ENCODE measurements around the gene TRAFD1. TPM values are rescaled to one million over a fixed set of nuclear protein-coding genes. Genes with fewer than 3 reads are reported as not detected.
"Not testable (repeated sequence)": the region's sequence is repeated elsewhere in the genome, so short reads cannot be mapped to it uniquely, and the experiment has no call there.

TRAFD1 gene
- polyA plus RNA-seq, 1 donor = 32.8 TPM

GRCh38 chr12:112158461-112159145 lies 33.2 kb downstream of the TRAFD1 start:
- not testable (repeated sequence) for H3K4me1 ChIP-seq (ENCODE audit: control insufficient read depth, insufficient read depth, low read length); H3K27ac ChIP-seq (ENCODE audit: low read length); H3K27me3 ChIP-seq (ENCODE audit: control insufficient read depth, insufficient read depth, low read length); H3K9me3 ChIP-seq (ENCODE audit: control insufficient read depth, low read depth, low read length); DNase-seq; H3K4me3 ChIP-seq (ENCODE audit: low read length)
- WGBS (ENCODE audit: insufficient coverage, low lambda C conversion rate) = no CpG with 5 or more reads among the region's 11 CpGs
- H3K36me3 ChIP-seq (ENCODE audit: control insufficient read depth, insufficient read depth, low read length) = peaks cover 61% of the 10 kb centered on the region

DNA sequence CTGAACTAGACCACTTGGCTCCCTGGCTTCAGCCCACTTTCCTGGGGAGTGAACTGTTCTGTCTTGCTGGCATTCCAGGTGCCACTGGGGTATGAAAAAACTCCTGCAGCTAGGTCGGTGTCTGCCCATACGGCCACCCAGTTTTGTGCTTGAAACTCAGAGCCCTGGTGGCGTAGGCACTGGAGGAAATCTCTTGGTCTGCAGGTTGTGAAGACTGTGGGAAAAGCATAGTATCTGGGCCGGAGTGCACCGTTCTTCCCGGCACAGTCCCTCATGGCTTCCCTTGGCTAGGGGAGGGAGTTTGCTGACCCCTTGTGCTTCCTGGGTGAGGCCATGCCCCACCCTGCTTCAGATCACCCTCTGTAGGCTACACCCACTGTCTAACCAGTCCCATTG lies 33.8 kb downstream of the TRAFD1 start:
- Histone ChIP-seq H3K27ac (ENCODE audit: low read length) (no peak overlapping the region), H3K36me3 (ENCODE audit: control insufficient read depth, insufficient read depth, low read length) (peaks cover 61% of the 10 kb centered on the region), H3K4me1 (ENCODE audit: control insufficient read depth, insufficient read depth, low read length) (no peaks in the 10 kb centered on the region), H3K27me3 (ENCODE audit: control insufficient read depth, insufficient read depth, low read length) (no peaks in the 10 kb centered on the region), H3K9me3 (ENCODE audit: control insufficient read depth, low read depth, low read length) (peaks cover 4% of the 10 kb centered on the region), H3K4me3 (ENCODE audit: low read length) (no peak overlapping the region)
- no peak for DNase-seq
- no CpG with 5 or more reads among the region's 6 CpGs for WGBS (ENCODE audit: insufficient coverage, low lambda C conversion rate)

GRCh38 chr12:112160611-112161010 lies 35.3 kb downstream of the TRAFD1 start:
- Histone ChIP-seq H3K4me3 (ENCODE audit: low read length) (no peak overlapping the region), H3K27me3 (ENCODE audit: control insufficient read depth, insufficient read depth, low read length) (no peaks in the 10 kb centered on the region), H3K27ac (ENCODE audit: low read length) (no peak overlapping the region), H3K4me1 (ENCODE audit: control insufficient read depth, insufficient read depth, low read length) (no peaks in the 10 kb centered on the region), H3K9me3 (ENCODE audit: control insufficient read depth, low read depth, low read length) (peaks cover 4% of the 10 kb centered on the region), H3K36me3 (ENCODE audit: control insufficient read depth, insufficient read depth, low read length) (peaks cover 62% of the 10 kb centered on the region)
- WGBS (ENCODE audit: insufficient coverage, low lambda C conversion rate) = 83% methylated on average over 1 of the region's 6 CpGs
- DNase-seq = no peak

DNA sequence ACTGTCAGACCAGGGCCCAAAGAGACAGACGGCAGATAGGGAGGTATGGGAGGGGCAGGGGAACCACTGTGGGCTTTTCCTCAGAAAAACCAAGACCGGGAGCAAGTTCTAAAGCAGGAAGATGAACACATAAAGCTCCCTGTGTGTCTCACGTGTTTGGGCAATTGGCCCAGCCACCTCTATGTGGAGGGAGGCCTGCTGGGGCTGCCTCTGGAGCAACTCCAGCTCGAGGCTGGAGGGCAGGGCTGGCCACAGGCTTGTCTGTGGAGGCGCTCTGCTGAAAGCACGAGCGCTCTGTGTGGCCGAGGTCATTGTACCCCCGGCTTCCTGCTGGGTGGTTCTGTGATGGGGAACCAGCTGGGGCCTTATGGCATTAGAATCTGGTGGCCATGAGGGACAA lies 36.4 kb downstream of the TRAFD1 start:
- Histone ChIP-seq H3K27me3 (ENCODE audit: control insufficient read depth, insufficient read depth, low read length) (no peaks in the 10 kb centered on the region), H3K27ac (ENCODE audit: low read length) (no peak overlapping the region), H3K9me3 (ENCODE audit: control insufficient read depth, low read depth, low read length) (peaks cover 4% of the 10 kb centered on the region), H3K36me3 (ENCODE audit: control insufficient read depth, insufficient read depth, low read length) (peaks cover 71% of the 10 kb centered on the region), H3K4me1 (ENCODE audit: control insufficient read depth, insufficient read depth, low read length) (no peaks in the 10 kb centered on the region), H3K4me3 (ENCODE audit: low read length) (no peak overlapping the region)
- WGBS (ENCODE audit: insufficient coverage, low lambda C conversion rate) = no CpG with 5 or more reads among the region's 9 CpGs
- DNase-seq = no peak

GRCh38 chr12:112162241-112162790 lies 37.0 kb downstream of the TRAFD1 start:
- peaks cover 76% of the 10 kb centered on the region for H3K36me3 ChIP-seq (ENCODE audit: control insufficient read depth, insufficient read depth, low read length)
- DNase-seq = no peak
- H3K4me1 ChIP-seq (ENCODE audit: control insufficient read depth, insufficient read depth, low read length) = no peaks in the 10 kb centered on the region
- H3K27ac ChIP-seq (ENCODE audit: low read length) = no peak overlapping the region
- H3K9me3 ChIP-seq (ENCODE audit: control insufficient read depth, low read depth, low read length) = peaks cover 4% of the 10 kb centered on the region
- H3K4me3 ChIP-seq (ENCODE audit: low read length) = no peak overlapping the region
- no CpG with 5 or more reads among the region's 12 CpGs for WGBS (ENCODE audit: insufficient coverage, low lambda C conversion rate)
- H3K27me3 ChIP-seq (ENCODE audit: control insufficient read depth, insufficient read depth, low read length) = no peaks in the 10 kb centered on the region

- H3K27me3 ChIP-seq (ENCODE audit: control insufficient read depth, insufficient read depth, low read length) = no peaks in the 10 kb centered on the region
- no peak overlapping the region for H3K27ac ChIP-seq (ENCODE audit: low read length)
- no peak overlapping the region for H3K4me3 ChIP-seq (ENCODE audit: low read length)
- no peak for DNase-seq
- no CpG with 5 or more reads among the region's 8 CpGs for WGBS (ENCODE audit: insufficient coverage, low lambda C conversion rate)
- H3K36me3 ChIP-seq (ENCODE audit: control insufficient read depth, insufficient read depth, low read length) = peaks cover 82% of the 10 kb centered on the region
- H3K4me1 ChIP-seq (ENCODE audit: control insufficient read depth, insufficient read depth, low read length) = no peaks in the 10 kb centered on the region
- peaks cover 4% of the 10 kb centered on the region for H3K9me3 ChIP-seq (ENCODE audit: control insufficient read depth, low read depth, low read length)
These were observed 37.7 kb downstream of the TRAFD1 start for GRCh38 chr12:112163056-112163455.

DNA sequence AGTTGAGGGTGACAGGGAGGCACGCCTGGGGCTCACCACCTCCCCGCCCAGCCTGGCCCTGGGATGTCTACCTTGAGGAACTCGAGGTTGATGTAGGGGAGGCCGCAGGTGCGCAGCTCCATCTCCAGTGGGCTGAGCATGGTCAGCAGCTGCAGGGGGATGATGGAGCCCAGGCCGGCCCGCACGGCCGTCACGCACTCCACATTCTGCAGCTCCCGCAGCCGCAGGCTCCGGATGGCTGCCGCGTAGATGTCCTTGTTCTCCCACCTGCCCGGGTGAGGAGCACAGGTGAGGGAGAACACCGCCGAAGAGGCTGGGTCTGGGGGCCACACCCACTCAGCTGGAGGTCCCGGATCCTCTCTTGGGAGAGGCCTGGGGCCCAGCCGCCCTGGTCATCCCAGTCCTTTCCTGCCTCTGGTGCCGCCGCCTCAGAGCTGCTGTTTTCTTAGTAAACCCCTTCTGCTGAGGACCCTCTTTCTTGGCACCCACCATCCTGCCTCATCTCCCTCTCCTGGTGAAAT lies 38.2 kb downstream of the TRAFD1 start:
- H3K36me3 ChIP-seq (ENCODE audit: control insufficient read depth, insufficient read depth, low read length) = peaks cover 81% of the 10 kb centered on the region
- no peak for DNase-seq
- H3K4me1 ChIP-seq (ENCODE audit: control insufficient read depth, insufficient read depth, low read length) = no peaks in the 10 kb centered on the region
- no CpG with 5 or more reads among the region's 22 CpGs for WGBS (ENCODE audit: insufficient coverage, low lambda C conversion rate)
- no peak overlapping the region for H3K4me3 ChIP-seq (ENCODE audit: low read length)
- H3K27ac ChIP-seq (ENCODE audit: low read length) = no peak overlapping the region
- H3K9me3 ChIP-seq (ENCODE audit: control insufficient read depth, low read depth, low read length) = peaks cover under 1% of the 10 kb centered on the region
- no peaks in the 10 kb centered on the region for H3K27me3 ChIP-seq (ENCODE audit: control insufficient read depth, insufficient read depth, low read length)

GRCh38 chr12:112164011-112164660 lies 38.8 kb downstream of the TRAFD1 start:
- no peak for DNase-seq
- Histone ChIP-seq H3K4me3 (ENCODE audit: low read length) (no peak overlapping the region), H3K36me3 (ENCODE audit: control insufficient read depth, insufficient read depth, low read length) (peaks cover 80% of the 10 kb centered on the region), H3K4me1 (ENCODE audit: control insufficient read depth, insufficient read depth, low read length) (no peaks in the 10 kb centered on the region), H3K27me3 (ENCODE audit: control insufficient read depth, insufficient read depth, low read length) (no peaks in the 10 kb centered on the region), H3K9me3 (ENCODE audit: control insufficient read depth, low read depth, low read length) (no peaks in the 10 kb centered on the region), H3K27ac (ENCODE audit: low read length) (no peak overlapping the region)
- WGBS (ENCODE audit: insufficient coverage, low lambda C conversion rate) = 100% methylated on average over 2 of the region's 26 CpGs

- no peak for DNase-seq
- Histone ChIP-seq H3K36me3 (ENCODE audit: control insufficient read depth, insufficient read depth, low read length) (peaks cover 77% of the 10 kb centered on the region), H3K4me3 (ENCODE audit: low read length) (no peak overlapping the region), H3K4me1 (ENCODE audit: control insufficient read depth, insufficient read depth, low read length) (no peaks in the 10 kb centered on the region), H3K27me3 (ENCODE audit: control insufficient read depth, insufficient read depth, low read length) (no peaks in the 10 kb centered on the region), H3K9me3 (ENCODE audit: control insufficient read depth, low read depth, low read length) (no peaks in the 10 kb centered on the region), H3K27ac (ENCODE audit: low read length) (no peak overlapping the region)
- WGBS (ENCODE audit: insufficient coverage, low lambda C conversion rate) = no CpG with 5 or more reads among the region's 13 CpGs
These were observed 40.3 kb downstream of the TRAFD1 start for GRCh38 chr12:112165624-112166023.

- no peak for DNase-seq
- no peak overlapping the region for H3K4me3 ChIP-seq (ENCODE audit: low read length)
- peaks cover 77% of the 10 kb centered on the region for H3K36me3 ChIP-seq (ENCODE audit: control insufficient read depth, insufficient read depth, low read length)
- H3K27me3 ChIP-seq (ENCODE audit: control insufficient read depth, insufficient read depth, low read length) = no peaks in the 10 kb centered on the region
- WGBS (ENCODE audit: insufficient coverage, low lambda C conversion rate) = no CpG with 5 or more reads among the region's 26 CpGs
- H3K9me3 ChIP-seq (ENCODE audit: control insufficient read depth, low read depth, low read length) = no peaks in the 10 kb centered on the region
- H3K27ac ChIP-seq (ENCODE audit: low read length) = no peak overlapping the region
- H3K4me1 ChIP-seq (ENCODE audit: control insufficient read depth, insufficient read depth, low read length) = no peaks in the 10 kb centered on the region
These were observed 41.0 kb downstream of the TRAFD1 start for GRCh38 chr12:112166051-112167015.
